Measurements from ENCODE around the gene SIRT1. TPM values are rescaled to one million over a fixed set of nuclear protein-coding genes. Genes with fewer than 3 reads are reported as not detected.
A peak's percentile ranks its signal among the peaks of the same experiment; 100 is the strongest.

SIRT1 gene
- total and polyA plus RNA-seq, 12 donors: 4.9 to 18.0 (median 13.5) TPM

- H3K27me3 ChIP-seq: no peaks in the 10 kb centered on the region
- ATAC-seq: no peak
- no peak for DNase-seq
- no peak for TF ChIP-seq CTCF (IDR thresholded peaks at IDR 0.05)
- intact Hi-C loops (cut with DNase I): loop anchor here in 9 of 10 donors (2.0 to 10.0 kb wide), 7 partner anchors 216 to 446 kb away; partner anchors contain the start of gene HERC4 (in 2 of the 9)
- no peaks in the 10 kb centered on the region for H3K4me1 ChIP-seq
- WGBS, 2 donors: 95 to 100% methylated on average over 2 of the region's 2 CpGs
- no peak overlapping the region for H3K4me3 ChIP-seq
- H3K36me3 ChIP-seq: no peaks in the 10 kb centered on the region
- no peaks in the 10 kb centered on the region for H3K9me3 ChIP-seq
- no peak overlapping the region for H3K27ac ChIP-seq
Measured at GRCh38 chr10:67858971-67859370, 25.5 kb upstream of the SIRT1 start.

GRCh38 chr10:67861750-67862432 lies 22.6 kb upstream of the SIRT1 start:
- intact Hi-C loops (cut with DNase I): loop anchor here in 1 of 10 donors (10.0 kb wide), 1 partner anchor 443 kb away; no protein-coding TSS in a partner anchor
- Histone ChIP-seq H3K27me3 (no peaks in the 10 kb centered on the region), H3K36me3 (no peaks in the 10 kb centered on the region), H3K27ac (no peak overlapping the region), H3K4me1 (peaks cover 0 to 4% (median 0%) of the 10 kb centered on the region in 9 donors), H3K4me3 (no peak overlapping the region), H3K9me3 (no peaks in the 10 kb centered on the region)
- TF ChIP-seq CTCF (IDR thresholded peaks at IDR 0.05): no peak
- ATAC-seq (no peak), DNase-seq (no peak)
- WGBS, 2 donors: 65 to 77% methylated on average over 4 of the region's 4 CpGs

- Histone ChIP-seq H3K4me1 (peaks cover 0 to 4% (median 0%) of the 10 kb centered on the region in 9 donors), H3K27ac (no peak overlapping the region), H3K36me3 (no peaks in the 10 kb centered on the region), H3K27me3 (no peaks in the 10 kb centered on the region), H3K9me3 (no peaks in the 10 kb centered on the region), H3K4me3 (no peak overlapping the region)
- TF ChIP-seq CTCF (IDR thresholded peaks at IDR 0.05): no peak
- DNase-seq (no peak), ATAC-seq (no peak)
- 64 to 68% methylated on average over 2 of the region's 2 CpGs for WGBS, 2 donors
- intact Hi-C loops (cut with DNase I): loop anchor here in 1 of 10 donors (10.0 kb wide), 1 partner anchor 442 kb away; no protein-coding TSS in a partner anchor
Measured at GRCh38 chr10:67863094-67863493, 21.4 kb upstream of the SIRT1 start.

GRCh38 chr10:67864607-67865371 lies 19.7 kb upstream of the SIRT1 start:
- no peak overlapping the region for H3K4me3 ChIP-seq
- intact Hi-C loops (cut with DNase I): loop anchor here in 1 of 10 donors (10.0 kb wide), 1 partner anchor 440 kb away; no protein-coding TSS in a partner anchor
- H3K36me3 ChIP-seq: no peaks in the 10 kb centered on the region
- no peak for DNase-seq
- H3K27me3 ChIP-seq: no peaks in the 10 kb centered on the region
- H3K4me1 ChIP-seq: peaks cover 0 to 4% (median 0%) of the 10 kb centered on the region in 9 donors
- ATAC-seq: peak in 2 of 8 donors; percentile 21 to 61
- H3K9me3 ChIP-seq: no peaks in the 10 kb centered on the region
- peak overlapping the region in 1 of 10 donors; percentile 57 for H3K27ac ChIP-seq
- 80 to 85% methylated on average over 10 of the region's 10 CpGs for WGBS, 2 donors
- TF ChIP-seq CTCF (IDR thresholded peaks at IDR 0.05): no peak
